ENCODE results near the gene RIBC1.
A peak's percentile ranks its signal among the peaks of the same experiment; 100 is the strongest.
"Not testable (repeated sequence)": the region's sequence is repeated elsewhere in the genome, so short reads cannot be mapped to it uniquely, and the experiment has no call there.

RIBC1 gene

DNA sequence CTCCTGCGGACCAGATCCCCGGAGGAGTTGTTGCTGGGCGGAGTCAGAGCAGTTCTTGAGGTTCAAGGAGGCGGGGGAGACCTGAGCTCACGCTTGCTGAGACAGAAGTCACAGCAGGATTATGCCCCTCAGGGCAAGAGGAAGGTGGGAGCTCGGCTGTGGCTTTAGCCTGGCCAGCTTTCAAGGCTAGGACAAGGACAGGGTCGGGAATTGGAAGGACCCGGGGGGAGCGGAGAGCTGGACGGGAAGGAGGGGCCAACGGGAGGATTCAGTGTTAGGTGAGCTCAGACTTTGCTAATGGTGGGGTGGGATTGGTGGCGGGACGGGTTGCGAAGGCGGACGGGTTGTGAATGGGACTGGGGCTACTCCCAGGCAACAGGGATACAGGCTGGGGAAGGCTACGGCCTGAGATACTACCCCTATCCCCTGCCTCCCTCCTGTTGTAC lies at the start of gene RIBC1:
RIBC1 (plus strand) TSS at position 13 of the 446 bp plus-strand sequence. CDS start 3,404 bp downstream, outside the sequence.
- DNase-seq (ENCODE audit: low spot score), result peak; percentile 41

- no peak for DNase-seq (ENCODE audit: low spot score)
Observed at GRCh38 chrX:53373307-53373706, 49.4 kb upstream of the RIBC1 start.

DNA sequence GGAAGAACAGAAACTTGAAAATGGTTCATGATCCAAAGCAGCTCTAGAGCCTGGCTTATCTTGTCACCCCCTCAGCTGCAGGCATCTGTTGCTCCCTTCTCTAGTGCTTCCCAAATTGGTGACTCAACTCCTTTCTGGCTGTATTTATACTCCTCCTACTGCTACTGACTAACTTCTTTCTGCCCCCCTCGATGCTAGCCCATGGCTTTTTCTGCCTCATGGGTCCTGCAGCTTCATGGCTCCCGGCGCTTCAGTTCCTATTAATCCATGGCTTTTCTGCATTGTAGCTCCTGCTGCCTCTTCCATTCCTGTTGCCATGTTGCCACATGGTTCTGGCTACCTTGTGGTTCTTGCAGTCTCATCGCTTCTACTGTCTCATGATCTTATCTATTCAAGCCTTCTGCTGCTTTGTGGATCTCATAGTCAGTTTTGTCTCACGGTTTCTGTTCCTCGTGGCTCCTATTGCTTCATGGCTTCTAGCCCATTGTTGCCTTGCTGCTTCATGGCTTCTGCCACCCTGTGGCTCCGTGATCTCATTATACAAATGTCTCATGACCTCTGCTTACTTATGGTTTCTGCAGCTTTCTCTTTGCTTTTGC lies 48.4 kb upstream of the RIBC1 start:
- no peak for DNase-seq (ENCODE audit: low spot score)

DNA sequence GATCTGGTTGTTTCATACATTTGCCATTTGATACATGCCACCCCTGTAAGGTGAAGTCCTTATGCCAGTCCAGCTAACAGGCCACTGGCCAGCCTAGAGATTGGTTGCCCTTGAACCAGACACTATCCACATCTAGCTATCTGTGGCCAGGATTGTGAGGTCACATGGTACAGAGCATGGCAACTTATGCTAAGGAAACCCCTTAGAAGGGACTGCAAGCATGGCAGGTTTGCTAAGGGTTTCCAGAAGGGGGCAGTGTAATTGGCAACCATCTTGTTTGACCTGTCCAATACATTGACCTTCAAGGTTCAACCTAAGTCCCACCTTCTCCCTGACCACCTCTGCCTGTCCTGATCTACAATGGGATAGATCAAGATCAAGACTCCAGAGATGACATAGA lies 47.8 kb upstream of the RIBC1 start:
- DNase-seq (ENCODE audit: low spot score), result no peak

- no peak for DNase-seq (ENCODE audit: low spot score)
Observed at GRCh38 chrX:53376888-53377287, 45.8 kb upstream of the RIBC1 start.

- no peak for DNase-seq (ENCODE audit: low spot score)
Observed at GRCh38 chrX:53377464-53377863, 45.2 kb upstream of the RIBC1 start.

DNA sequence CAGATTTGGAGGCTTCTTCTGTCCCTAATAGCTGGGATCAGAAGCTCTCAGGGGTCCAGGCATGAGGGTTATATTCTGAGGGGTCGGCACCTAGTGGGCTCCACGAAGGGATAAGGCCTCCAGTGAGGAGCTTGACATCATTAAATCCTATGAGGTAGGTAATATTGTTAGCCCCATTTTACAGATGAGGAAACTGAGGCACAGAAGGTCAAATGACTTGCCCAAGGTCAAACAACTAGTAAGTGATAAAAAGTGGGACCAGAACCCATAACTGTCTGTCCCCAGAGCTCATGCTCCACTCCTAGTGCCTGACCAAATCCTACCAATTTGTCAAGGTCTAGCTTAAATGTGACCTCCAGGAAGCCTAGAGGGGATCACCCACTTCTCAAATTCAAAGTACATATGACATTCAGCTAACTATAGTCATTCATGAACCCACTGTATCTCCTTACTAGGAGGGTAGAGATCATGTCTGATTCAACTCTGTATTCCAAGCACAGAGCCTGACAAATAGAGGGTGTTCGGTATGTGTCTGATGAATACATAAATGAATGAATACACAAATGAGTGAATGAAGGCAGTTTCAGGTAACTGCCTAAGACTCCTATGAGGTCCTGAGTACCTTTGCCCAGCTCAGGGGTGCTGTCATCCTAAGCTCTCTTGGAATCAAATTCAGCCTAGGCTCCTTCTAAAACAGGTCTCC lies 43.5 kb upstream of the RIBC1 start:
- DNase-seq (ENCODE audit: low spot score), result no peak

DNA sequence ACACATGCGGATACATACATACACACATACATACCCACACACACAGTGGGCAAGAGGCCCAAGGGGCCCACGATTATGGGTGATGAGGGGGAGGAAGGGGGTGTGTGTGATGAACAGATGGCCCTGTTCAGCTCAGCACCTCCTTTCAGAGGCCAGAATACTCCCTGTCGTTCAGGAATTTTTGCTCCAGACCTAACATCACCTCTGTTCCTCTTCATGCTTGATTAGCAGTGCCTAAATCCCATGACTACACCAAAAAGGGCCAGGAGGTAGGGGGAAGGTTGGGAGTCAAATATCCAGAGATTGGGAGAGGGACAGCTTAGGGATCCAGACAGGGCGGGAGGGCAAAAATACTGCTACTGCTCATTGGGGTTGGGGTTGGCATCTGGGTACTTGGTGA lies 42.9 kb upstream of the RIBC1 start:
- DNase-seq (ENCODE audit: low spot score), result no peak

GRCh38 chrX:53383376-53384076 lies 39.1 kb upstream of the RIBC1 start:
- DNase-seq (ENCODE audit: low spot score), result no peak

GRCh38 chrX:53395605-53396298 lies 26.9 kb upstream of the RIBC1 start:
- DNase-seq (ENCODE audit: low spot score), result no peak

DNA sequence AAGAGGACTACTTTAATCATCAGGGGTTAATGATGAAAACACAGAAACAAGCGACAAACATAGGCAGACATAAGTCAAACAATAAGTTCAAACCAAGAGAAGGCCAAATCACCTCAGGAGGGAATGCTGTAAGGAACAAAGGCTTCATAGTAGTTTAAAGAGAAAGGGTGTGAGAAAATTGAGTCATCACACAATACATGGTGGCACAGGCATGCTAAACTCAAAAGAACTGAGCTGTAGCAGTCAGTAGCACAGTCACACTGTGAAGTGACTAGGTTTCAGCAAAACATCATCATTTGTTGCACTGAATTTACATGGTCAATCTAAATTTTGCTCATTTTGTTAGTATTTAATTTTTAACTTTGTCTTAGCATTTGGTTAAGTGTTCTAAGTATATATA lies 24.5 kb upstream of the RIBC1 start:
- DNase-seq (ENCODE audit: low spot score), result no peak

GRCh38 chrX:53403535-53403934 lies 19.1 kb upstream of the RIBC1 start:
- no peak for DNase-seq (ENCODE audit: low spot score)

DNA sequence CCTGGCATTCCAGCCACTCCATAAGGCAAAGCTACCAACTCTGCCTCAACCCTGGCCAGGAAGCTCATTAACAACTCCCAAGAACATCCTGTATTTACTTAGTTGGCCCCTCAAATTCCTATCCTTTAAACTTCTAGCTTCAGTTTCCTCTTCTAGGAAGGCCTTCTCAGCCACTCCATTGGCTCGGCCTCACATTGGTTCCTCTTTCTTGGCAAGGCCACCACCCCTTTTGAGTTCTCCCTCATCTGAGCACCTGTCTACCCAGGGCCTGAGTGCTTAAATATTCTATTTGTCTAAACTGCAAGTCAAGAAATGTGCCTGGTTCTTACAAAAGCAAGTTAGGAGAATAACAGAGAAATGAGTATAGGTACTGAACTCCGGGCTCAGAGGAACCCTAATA lies 10.2 kb upstream of the RIBC1 start:
- DNase-seq (ENCODE audit: low spot score), result no peak

- not testable (repeated sequence) for DNase-seq (ENCODE audit: low spot score)
Observed at GRCh38 chrX:53420351-53420750, 2.3 kb upstream of the RIBC1 start.

- DNase-seq (ENCODE audit: low spot score), result no peak
Observed at GRCh38 chrX:53421125-53421524, 1.5 kb upstream of the RIBC1 start.

DNA sequence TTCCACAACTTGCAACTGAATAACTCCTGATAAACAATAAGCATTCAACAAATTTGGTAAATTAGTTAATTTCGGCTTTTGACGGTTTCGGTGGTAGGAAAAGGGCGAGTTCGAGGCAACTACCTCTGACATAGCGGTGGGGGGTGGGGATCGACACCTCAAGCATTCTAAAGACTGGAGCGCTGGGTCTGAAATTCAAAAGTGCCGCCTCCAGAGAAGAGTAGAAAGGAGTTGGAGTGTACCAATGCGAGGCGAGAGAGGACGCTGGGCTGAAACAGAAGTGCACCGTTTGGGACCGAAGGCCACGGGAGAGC lies 944 bp upstream of the RIBC1 start:
- no peak for DNase-seq (ENCODE audit: low spot score)

GRCh38 chrX:53422086-53422860 lies 400 bp upstream of the RIBC1 start, which contains the start of gene SMC1A:
TSS of gene SMC1A (minus strand) at chrX:53422654. CDS start at chrX:53422600, 54 bp downstream.
- DNase-seq (ENCODE audit: low spot score), result peak; percentile 91

DNA sequence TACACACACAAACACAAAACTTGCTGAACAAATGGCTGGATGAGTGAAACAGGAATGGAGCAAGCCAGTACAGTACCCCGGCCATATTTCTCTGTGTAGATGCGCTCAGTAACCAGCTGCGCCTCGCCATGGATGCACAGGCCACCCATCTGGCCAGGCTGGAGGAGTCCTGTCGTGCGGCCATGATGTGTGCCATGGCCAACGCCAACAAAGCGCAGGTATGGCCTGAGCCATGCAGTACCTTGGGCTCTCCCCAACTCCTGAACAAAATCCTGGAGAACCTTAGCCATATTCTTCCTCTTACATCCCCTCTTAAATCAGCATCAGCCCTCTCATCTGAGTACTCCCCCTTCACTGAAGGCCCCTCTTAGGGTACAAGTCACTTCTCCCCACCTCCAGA lies 7.1 kb downstream of the RIBC1 start:
- DNase-seq (ENCODE audit: low spot score), result no peak

DNA sequence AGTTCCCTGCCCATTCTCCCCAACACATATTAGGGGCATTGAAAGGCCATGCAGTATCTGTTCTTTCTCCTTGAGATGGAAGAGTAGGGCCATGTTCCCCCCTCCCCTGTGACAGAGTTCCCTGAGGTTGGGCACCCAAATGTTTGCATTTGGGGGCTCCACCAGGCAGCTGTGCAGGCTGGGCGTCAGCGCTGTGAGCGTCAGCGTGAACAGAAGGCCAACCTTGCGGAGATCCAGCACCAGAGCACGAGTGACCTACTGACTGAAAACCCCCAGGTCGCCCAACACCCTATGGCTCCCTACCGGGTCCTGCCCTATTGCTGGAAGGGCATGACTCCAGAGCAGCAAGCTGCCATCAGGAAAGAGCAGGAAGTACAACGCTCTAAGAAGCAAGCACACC lies 7.6 kb downstream of the RIBC1 start:
- no peak for DNase-seq (ENCODE audit: low spot score)

DNA sequence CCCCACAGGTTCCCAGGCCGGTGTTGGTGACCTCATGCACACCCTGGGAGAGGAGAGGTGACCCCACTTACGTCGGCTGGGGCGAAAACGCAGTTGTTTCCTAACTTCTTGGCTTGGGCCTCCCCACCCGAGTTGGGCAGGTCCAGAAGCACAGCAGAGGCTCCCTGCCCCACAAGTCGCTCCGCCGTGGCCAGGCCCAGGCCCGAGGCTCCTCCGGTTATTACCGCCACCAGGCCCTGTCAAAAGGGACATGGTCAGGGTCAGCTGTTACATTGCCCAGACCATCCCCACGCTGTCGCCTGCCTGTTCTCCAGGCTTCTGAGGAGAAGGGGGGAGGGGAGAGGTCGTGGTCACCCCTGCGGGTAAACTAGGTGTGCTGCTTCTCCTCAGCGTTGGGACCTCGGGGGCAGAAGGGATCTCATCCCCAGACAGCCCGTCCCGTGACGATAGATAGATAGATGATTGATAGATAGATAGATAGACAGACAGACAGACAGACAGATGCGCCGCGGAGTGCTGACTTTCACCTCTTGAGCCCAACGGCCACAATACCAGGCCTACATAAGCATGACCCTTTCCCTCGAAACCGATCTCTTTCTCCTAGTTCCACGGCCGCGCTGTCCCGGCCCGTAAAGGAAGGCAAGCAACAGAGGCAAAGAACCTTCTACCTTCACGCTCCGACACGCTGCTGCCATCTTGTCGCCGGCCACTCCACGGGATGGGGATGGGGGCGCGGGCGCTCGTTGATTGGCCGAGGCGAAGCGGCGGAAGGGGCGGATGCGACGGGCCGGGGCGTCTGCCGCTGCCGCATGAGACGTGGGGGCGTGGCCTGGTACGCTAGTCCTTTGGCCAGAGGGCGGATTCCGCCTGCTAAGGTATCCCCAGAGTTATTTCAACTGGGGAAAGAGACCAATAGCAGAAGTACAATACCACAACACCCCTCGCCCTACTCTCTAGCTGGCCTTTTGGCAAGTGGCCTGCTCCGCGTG lies 11.3 kb downstream of the RIBC1 start, which contains the start of gene HSD17B10:
HSD17B10 (minus strand) TSS at position 720 of the 989 bp plus-strand sequence; CDS start at position 695, 25 bp downstream.
- DNase-seq (ENCODE audit: low spot score), result peak; percentile 92
